ENCODE data around the gene CELF5.

DNA sequence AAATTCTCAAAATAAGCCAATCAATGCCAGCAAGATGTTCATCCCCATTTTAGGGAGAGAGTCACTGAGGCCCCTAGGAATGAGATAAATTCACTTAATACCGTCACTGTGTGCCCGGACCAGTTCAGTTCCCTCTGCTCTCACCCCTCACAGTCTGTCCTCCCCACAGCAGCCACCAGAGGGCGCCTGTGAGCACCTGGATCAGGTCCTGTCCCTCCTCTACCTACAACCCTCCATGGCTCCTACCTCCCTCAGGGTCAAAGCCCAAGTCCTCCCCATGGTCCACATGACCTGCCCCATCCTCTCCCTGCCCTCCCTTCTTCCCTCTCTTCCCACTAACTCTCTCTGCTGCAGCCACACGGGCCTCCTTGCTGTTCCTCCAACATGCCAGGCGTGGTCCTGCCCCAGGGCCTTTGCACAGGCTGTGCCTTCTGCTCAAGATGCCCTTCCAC is 100.0 kb downstream of the CELF5 start:
- TF ChIP-seq, protein P1, sequence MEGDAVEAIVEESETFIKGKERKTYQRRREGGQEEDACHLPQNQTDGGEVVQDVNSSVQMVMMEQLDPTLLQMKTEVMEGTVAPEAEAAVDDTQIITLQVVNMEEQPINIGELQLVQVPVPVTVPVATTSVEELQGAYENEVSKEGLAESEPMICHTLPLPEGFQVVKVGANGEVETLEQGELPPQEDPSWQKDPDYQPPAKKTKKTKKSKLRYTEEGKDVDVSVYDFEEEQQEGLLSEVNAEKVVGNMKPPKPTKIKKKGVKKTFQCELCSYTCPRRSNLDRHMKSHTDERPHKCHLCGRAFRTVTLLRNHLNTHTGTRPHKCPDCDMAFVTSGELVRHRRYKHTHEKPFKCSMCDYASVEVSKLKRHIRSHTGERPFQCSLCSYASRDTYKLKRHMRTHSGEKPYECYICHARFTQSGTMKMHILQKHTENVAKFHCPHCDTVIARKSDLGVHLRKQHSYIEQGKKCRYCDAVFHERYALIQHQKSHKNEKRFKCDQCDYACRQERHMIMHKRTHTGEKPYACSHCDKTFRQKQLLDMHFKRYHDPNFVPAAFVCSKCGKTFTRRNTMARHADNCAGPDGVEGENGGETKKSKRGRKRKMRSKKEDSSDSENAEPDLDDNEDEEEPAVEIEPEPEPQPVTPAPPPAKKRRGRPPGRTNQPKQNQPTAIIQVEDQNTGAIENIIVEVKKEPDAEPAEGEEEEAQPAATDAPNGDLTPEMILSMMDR (conservative IDR thresholded peaks at IDR 0.05) = peak; percentile 81
- no peak for TF ChIP-seq EZH2 (IDR thresholded peaks at IDR 0.05; ENCODE audit: low read depth)

All from PC-9 (cell line).